Rectal smooth muscle tissue (tissue), 1 donor: Measurements from ENCODE around the gene S100P.

Experiments used
- H3K27ac ChIP-seq: one replicate; pipeline ENCODE4 v1.7.0; 2013; ENCODE audit warnings: low read depth, low read length, inconsistent platforms
- H3K27me3 ChIP-seq: one replicate; pipeline ENCODE4 v1.7.0; 2013; ENCODE audit warnings: low read length; ENCODE audit not compliant: control insufficient read depth, insufficient read depth
- H3K36me3 ChIP-seq: one replicate; pipeline ENCODE4 v1.7.0; 2013; ENCODE audit warnings: low read length; ENCODE audit not compliant: control insufficient read depth, insufficient read depth
- H3K4me1 ChIP-seq: one replicate; pipeline ENCODE4 v1.7.0; 2013; ENCODE audit warnings: low read length; ENCODE audit not compliant: control insufficient read depth, insufficient read depth
- H3K4me3 ChIP-seq: one replicate; pipeline ENCODE4 v1.7.0; 2013; ENCODE audit warnings: low read length
- H3K9ac ChIP-seq: one replicate; pipeline ENCODE4 v1.7.0; 2013; ENCODE audit warnings: low read length

Gene S100P

GRCh38 chr4:6676722-6677558 lies 16.7 kb upstream of the S100P start:
- Histone ChIP-seq H3K36me3 (peaks cover 3% of the 10 kb centered on the region), H3K27ac (no peak overlapping the region), H3K4me3 (peak overlapping the region; percentile 3), H3K4me1 (peaks cover 20% of the 10 kb centered on the region), H3K9ac (no peak overlapping the region), H3K27me3 (no peaks in the 10 kb centered on the region)

GRCh38 chr4:6680372-6681034 lies 13.2 kb upstream of the S100P start:
- H3K36me3 ChIP-seq: peaks cover 3% of the 10 kb centered on the region
- H3K27me3 ChIP-seq: no peaks in the 10 kb centered on the region
- H3K4me3 ChIP-seq: no peak overlapping the region
- H3K27ac ChIP-seq: no peak overlapping the region
- peaks cover 12% of the 10 kb centered on the region for H3K4me1 ChIP-seq
- no peak overlapping the region for H3K9ac ChIP-seq

DNA sequence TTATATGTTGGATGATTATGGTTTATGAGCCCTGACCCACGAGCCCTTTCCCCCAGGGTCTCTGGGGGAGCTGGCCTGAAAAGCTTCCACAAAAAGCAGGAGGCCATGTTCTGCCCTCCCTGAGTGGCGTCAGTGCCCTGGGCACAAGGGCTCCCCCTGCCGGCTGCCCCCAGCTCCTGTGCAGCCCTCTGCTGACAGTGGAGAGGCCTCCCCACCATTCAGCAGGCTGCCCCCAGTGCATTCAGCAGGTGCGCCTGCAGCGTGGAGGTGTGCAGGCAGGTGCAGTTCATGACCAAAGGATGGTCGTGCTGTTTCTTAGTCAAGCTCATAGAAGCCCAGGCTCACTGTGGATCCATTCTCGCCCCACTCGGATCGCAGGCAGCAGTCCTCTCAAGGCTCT lies 12.5 kb upstream of the S100P start:
- no peak overlapping the region for H3K4me3 ChIP-seq
- peaks cover under 1% of the 10 kb centered on the region for H3K36me3 ChIP-seq
- no peaks in the 10 kb centered on the region for H3K27me3 ChIP-seq
- peaks cover 5% of the 10 kb centered on the region for H3K4me1 ChIP-seq
- H3K27ac ChIP-seq: no peak overlapping the region
- no peak overlapping the region for H3K9ac ChIP-seq

DNA sequence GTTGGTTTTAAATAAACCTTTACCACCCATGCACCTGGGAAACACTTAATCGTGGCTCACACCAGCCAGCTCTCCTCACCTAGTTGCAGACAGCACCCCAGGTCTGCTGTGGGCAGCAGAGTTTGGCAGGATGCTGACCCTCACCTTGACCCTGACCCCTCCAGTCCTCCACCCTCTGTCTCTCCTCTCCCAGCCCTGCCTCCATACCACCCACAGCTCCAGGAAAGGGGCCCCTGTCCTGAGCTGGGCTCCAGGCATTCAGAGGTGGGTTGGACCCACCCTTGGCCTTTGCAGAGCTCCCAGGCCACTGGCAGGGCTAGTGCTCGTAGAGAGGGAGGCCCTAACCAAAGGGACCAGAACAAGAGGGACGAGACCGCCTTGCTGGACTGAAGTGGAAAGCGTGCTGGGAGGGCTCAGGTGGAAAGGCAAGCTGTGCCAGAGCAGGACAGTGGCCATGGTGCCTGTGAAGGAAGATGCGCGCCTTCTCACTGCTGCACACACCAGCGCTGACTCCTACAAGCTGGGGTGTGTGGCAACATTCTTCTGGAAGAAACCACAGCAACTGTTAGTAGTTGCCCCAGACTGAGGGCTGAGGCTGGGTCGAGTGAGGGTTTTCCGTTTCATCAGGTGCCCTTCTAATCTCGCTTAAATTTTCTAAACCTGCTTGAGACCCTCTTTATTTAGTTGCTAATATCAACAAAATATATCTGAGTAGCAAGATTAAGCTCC lies 10.7 kb upstream of the S100P start:
- no peak overlapping the region for H3K4me3 ChIP-seq
- no peaks in the 10 kb centered on the region for H3K27me3 ChIP-seq
- H3K27ac ChIP-seq: no peak overlapping the region
- H3K9ac ChIP-seq: no peak overlapping the region
- no peaks in the 10 kb centered on the region for H3K36me3 ChIP-seq
- H3K4me1 ChIP-seq: no peaks in the 10 kb centered on the region

DNA sequence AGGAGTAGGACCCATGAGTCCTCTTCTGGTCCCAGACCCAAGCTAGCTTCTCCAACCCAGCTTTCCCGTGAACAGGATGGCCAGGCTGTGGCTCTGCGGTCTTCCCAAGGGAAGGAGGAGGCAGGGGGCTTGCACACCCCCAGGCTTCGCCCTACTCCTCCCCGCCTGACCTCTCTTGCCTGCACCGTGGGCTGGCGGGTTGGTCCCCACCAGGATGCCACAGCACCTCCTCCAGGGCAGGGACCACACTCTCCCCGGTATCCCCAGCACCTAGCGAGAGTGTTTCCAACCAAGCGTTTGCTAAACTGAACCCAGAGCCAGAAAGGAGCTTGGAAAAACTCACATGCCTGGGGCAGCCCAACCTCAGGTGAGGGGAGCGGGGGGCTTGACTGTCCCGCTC lies 9.0 kb upstream of the S100P start:
- H3K36me3 ChIP-seq: no peaks in the 10 kb centered on the region
- H3K4me1 ChIP-seq: no peaks in the 10 kb centered on the region
- H3K27me3 ChIP-seq: no peaks in the 10 kb centered on the region
- no peak overlapping the region for H3K4me3 ChIP-seq
- no peak overlapping the region for H3K9ac ChIP-seq
- H3K27ac ChIP-seq: no peak overlapping the region

DNA sequence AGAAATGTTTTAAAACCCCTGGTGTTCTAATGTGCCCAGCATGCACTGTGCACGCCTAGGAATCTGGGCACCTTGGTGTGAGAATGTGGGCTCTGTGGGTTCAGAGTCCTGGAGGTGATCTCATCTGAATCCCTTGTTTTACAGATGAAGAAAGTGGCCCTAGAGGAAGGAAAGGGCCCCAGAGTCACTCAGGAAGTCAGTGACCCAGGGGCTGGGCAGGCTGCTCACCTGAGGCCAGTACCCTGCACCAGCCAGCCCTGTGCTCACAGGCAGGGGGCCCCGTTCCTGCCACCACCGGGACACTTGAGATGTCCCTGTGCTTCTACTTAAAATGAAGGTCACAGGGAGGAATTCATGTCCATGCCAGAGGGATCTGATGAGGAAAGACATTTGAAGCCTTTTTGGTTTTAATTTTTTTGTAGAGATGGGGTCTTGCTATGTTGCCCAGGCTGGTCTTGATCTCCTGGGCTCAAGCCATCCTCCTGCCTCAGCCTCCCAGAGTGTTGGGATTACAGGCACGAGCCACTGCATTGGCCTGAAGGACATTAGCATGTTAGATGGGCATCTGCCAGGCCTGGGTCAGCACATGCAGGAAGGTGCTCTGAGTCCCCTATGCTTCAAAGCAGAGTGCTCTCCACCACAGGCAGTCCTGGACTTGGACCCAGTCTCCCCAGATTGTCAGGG lies 7.4 kb upstream of the S100P start:
- Histone ChIP-seq H3K27ac (no peak overlapping the region), H3K4me3 (no peak overlapping the region), H3K27me3 (no peaks in the 10 kb centered on the region), H3K36me3 (no peaks in the 10 kb centered on the region), H3K9ac (no peak overlapping the region), H3K4me1 (no peaks in the 10 kb centered on the region)

GRCh38 chr4:6687947-6688878 lies 5.5 kb upstream of the S100P start:
- no peak overlapping the region for H3K27ac ChIP-seq
- H3K4me1 ChIP-seq: no peaks in the 10 kb centered on the region
- H3K4me3 ChIP-seq: no peak overlapping the region
- no peaks in the 10 kb centered on the region for H3K27me3 ChIP-seq
- H3K9ac ChIP-seq: no peak overlapping the region
- H3K36me3 ChIP-seq: no peaks in the 10 kb centered on the region

- Histone ChIP-seq H3K4me1 (no peaks in the 10 kb centered on the region), H3K27ac (no peak overlapping the region)
These were observed 4.7 kb upstream of the S100P start for GRCh38 chr4:6688879-6689505.

GRCh38 chr4:6689506-6689960 lies 4.1 kb upstream of the S100P start:
- Histone ChIP-seq H3K4me3 (peak overlapping the region; percentile 28), H3K27ac (no peak overlapping the region), H3K36me3 (no peaks in the 10 kb centered on the region), H3K27me3 (no peaks in the 10 kb centered on the region), H3K4me1 (no peaks in the 10 kb centered on the region), H3K9ac (no peak overlapping the region)

More at GRCh38 chr4:6688879-6689505, 4.7 kb upstream of the S100P start:
- H3K9ac ChIP-seq: no peak overlapping the region
- no peaks in the 10 kb centered on the region for H3K36me3 ChIP-seq
- H3K27me3 ChIP-seq: no peaks in the 10 kb centered on the region
- H3K4me3 ChIP-seq: peak overlapping the region; percentile 28

DNA sequence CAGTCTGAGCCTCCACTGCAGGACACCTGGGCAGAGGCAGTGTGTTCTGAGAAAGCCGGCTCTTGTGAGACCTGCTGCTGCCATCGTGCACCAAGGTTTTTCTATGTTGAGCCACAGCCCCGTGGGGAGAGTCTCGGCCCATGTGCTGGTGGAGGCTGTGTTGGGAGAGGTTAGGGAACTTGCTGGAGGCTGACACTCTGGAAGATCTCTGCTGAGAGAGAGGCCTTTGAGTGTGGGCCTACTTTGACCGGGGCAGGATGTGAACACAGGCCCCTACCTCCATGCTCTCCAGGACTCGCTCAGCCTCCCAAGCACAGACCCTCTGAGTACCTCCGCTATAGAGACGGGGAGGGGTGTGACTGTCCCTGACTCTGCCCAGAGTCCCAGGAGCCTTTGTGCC lies 1.3 kb upstream of the S100P start:
- Histone ChIP-seq H3K27me3 (no peaks in the 10 kb centered on the region), H3K4me1 (no peaks in the 10 kb centered on the region), H3K9ac (no peak overlapping the region)

GRCh38 chr4:6692806-6693205 lies 872 bp upstream of the S100P start:
- Histone ChIP-seq H3K36me3 (no peaks in the 10 kb centered on the region), H3K4me1 (no peaks in the 10 kb centered on the region), H3K27me3 (no peaks in the 10 kb centered on the region), H3K27ac (no peak overlapping the region), H3K9ac (no peak overlapping the region), H3K4me3 (no peak overlapping the region)

More for the DNA sequence above, 1.3 kb upstream of the S100P start:
- H3K36me3 ChIP-seq: no peaks in the 10 kb centered on the region
- H3K4me3 ChIP-seq: no peak overlapping the region
- no peak overlapping the region for H3K27ac ChIP-seq
